WERI-Rb-1 (cell line): ENCODE data around the gene TLK1.
A peak's percentile ranks its signal among the peaks of the same experiment; 100 is the strongest.
"Not testable (repeated sequence)": the region's sequence is repeated elsewhere in the genome, so short reads cannot be mapped to it uniquely, and the experiment has no call there.

Source experiments
- DNase-seq: peaks from one replicate; pipeline ENCODE4 v3.0.0-alpha.2; 2020
- H3K27ac ChIP-seq: fragments of 250-450 bp; sonication (Bioruptor Pico); 2 replicates; pipeline ENCODE4 v1.5.1; 2020; ENCODE audit warnings: mild to moderate bottlenecking, moderate library complexity
- H3K27me3 ChIP-seq: fragments of 250-450 bp; sonication (Bioruptor Pico); 2 replicates; pipeline ENCODE4 v1.5.1; 2021; ENCODE audit warnings: mild to moderate bottlenecking, low read depth, moderate library complexity; ENCODE audit not compliant: insufficient read depth, severe bottlenecking
- H3K36me3 ChIP-seq: fragments of 250-450 bp; sonication (Bioruptor Pico); 2 replicates; pipeline ENCODE4 v1.5.1; 2020; ENCODE audit warnings: mild to moderate bottlenecking, moderate library complexity
- H3K4me3 ChIP-seq: 2 replicates; pipeline ENCODE4 v1.5.1; 2011; ENCODE audit warnings: low read depth, mild to moderate bottlenecking, control low read depth, low read length
- H3K9me3 ChIP-seq: fragments of 250-450 bp; sonication (Bioruptor Pico); 2 replicates; pipeline ENCODE4 v1.5.1; 2021; ENCODE audit warnings: mild to moderate bottlenecking, moderate library complexity; ENCODE audit not compliant: severe bottlenecking
- CTCF ChIP-seq: IDR thresholded peaks from 2 replicates; pipeline ENCODE4 v1.5.1; 2011; ENCODE audit warnings: low read depth, mild to moderate bottlenecking, control low read depth, inconsistent platforms, low read length

Gene TLK1

GRCh38 chr2:171167352-171167997, 6.8 kb upstream of the TLK1 start:
- no peaks in the 10 kb centered on the region for H3K27me3 ChIP-seq
- TF ChIP-seq CTCF, result no peak
- no peaks in the 10 kb centered on the region for H3K9me3 ChIP-seq
- no peak overlapping the region for H3K27ac ChIP-seq
- H3K36me3 ChIP-seq, result no peaks in the 10 kb centered on the region
- no peak for DNase-seq
- no peak overlapping the region for H3K4me3 ChIP-seq

- no peak for TF ChIP-seq CTCF
- no peak for DNase-seq
- Histone ChIP-seq H3K4me3 (no peak overlapping the region), H3K9me3 (no peaks in the 10 kb centered on the region), H3K36me3 (no peaks in the 10 kb centered on the region), H3K27ac (no peak overlapping the region), H3K27me3 (no peaks in the 10 kb centered on the region)
Observed at GRCh38 chr2:171166328-171166983, 5.8 kb upstream of the TLK1 start.

GRCh38 chr2:171165967-171166327, 5.3 kb upstream of the TLK1 start:
- TF ChIP-seq CTCF, result no peak
- no peak overlapping the region for H3K27ac ChIP-seq
- DNase-seq, result no peak
- H3K27me3 ChIP-seq, result no peaks in the 10 kb centered on the region
- H3K36me3 ChIP-seq, result no peaks in the 10 kb centered on the region
- H3K9me3 ChIP-seq, result no peaks in the 10 kb centered on the region
- H3K4me3 ChIP-seq, result no peak overlapping the region

- DNase-seq, result no peak
- H3K27ac ChIP-seq, result no peak overlapping the region
- no peaks in the 10 kb centered on the region for H3K27me3 ChIP-seq
- no peak overlapping the region for H3K4me3 ChIP-seq
- H3K36me3 ChIP-seq, result no peaks in the 10 kb centered on the region
- no peak for TF ChIP-seq CTCF
- no peaks in the 10 kb centered on the region for H3K9me3 ChIP-seq
Observed at GRCh38 chr2:171163261-171163660, 2.6 kb upstream of the TLK1 start.

GRCh38 chr2:171162522-171163197, 2.0 kb upstream of the TLK1 start:
- not testable (repeated sequence) for H3K27me3 ChIP-seq, H3K36me3 ChIP-seq, H3K9me3 ChIP-seq, H3K4me3 ChIP-seq, H3K27ac ChIP-seq, DNase-seq

- H3K4me3 ChIP-seq, result peak overlapping the region; percentile 86
- H3K27me3 ChIP-seq, result no peaks in the 10 kb centered on the region
- H3K36me3 ChIP-seq, result no peaks in the 10 kb centered on the region
- DNase-seq, result peak; percentile 78
- H3K9me3 ChIP-seq, result no peaks in the 10 kb centered on the region
- peak overlapping the region; percentile 98 for H3K27ac ChIP-seq
- peak; percentile 17; the same call in 1 of the 2 replicates for TF ChIP-seq CTCF
Observed at GRCh38 chr2:171160956-171161740, 455 bp upstream of the TLK1 start.
